ENCODE measurements around the gene RIMS3.

The RIMS3 gene

GRCh38 chr1:40692429-40692895 lies 27.0 kb upstream of the RIMS3 start:
- TF ChIP-seq CTCF (IDR thresholded peaks at IDR 0.05; ENCODE audit: low read depth, low read length, missing control alignments): no peak
- in situ Hi-C loops (cut with HindIII; ENCODE audit: low sequenced_read_pairs): no loop called here
- no peak for DNase-seq (ENCODE audit: low read depth)
- H3K4me3 ChIP-seq (ENCODE audit: low read depth, low read length): peak overlapping the region; percentile 89

- in situ Hi-C loops (cut with HindIII; ENCODE audit: low sequenced_read_pairs): no loop called here
- no peak for TF ChIP-seq CTCF (IDR thresholded peaks at IDR 0.05; ENCODE audit: low read depth, low read length, missing control alignments)
- peak within 1 kb of the TSS; percentile 89 for H3K4me3 ChIP-seq (ENCODE audit: low read depth, low read length)
- peak; percentile 97 for DNase-seq (ENCODE audit: low read depth)
Observed at GRCh38 chr1:40691538-40692428, 26.3 kb upstream of the RIMS3 start, which contains the start of gene NFYC. Gene NFYC, plus strand, starts transcription at chr1:40691704. Its CDS starts 47,140 bp downstream, at chr1:40738844.

GRCh38 chr1:40690771-40691537 lies 25.5 kb upstream of the RIMS3 start:
- no peak for DNase-seq (ENCODE audit: low read depth)
- no peak for TF ChIP-seq CTCF (IDR thresholded peaks at IDR 0.05; ENCODE audit: low read depth, low read length, missing control alignments)
- in situ Hi-C loops (cut with HindIII; ENCODE audit: low sequenced_read_pairs): no loop called here
- peak overlapping the region; percentile 89 for H3K4me3 ChIP-seq (ENCODE audit: low read depth, low read length)

GRCh38 chr1:40689737-40690136 lies 24.3 kb upstream of the RIMS3 start:
- no peak overlapping the region for H3K4me3 ChIP-seq (ENCODE audit: low read depth, low read length)

GRCh38 chr1:40687661-40688060 lies 22.2 kb upstream of the RIMS3 start:
- in situ Hi-C loops (cut with HindIII; ENCODE audit: low sequenced_read_pairs): no loop called here
- TF ChIP-seq CTCF (IDR thresholded peaks at IDR 0.05; ENCODE audit: low read depth, low read length, missing control alignments): no peak
- DNase-seq (ENCODE audit: low read depth): no peak
- H3K4me3 ChIP-seq (ENCODE audit: low read depth, low read length): no peak overlapping the region

More at GRCh38 chr1:40689737-40690136, 24.3 kb upstream of the RIMS3 start:
- no peak for TF ChIP-seq CTCF (IDR thresholded peaks at IDR 0.05; ENCODE audit: low read depth, low read length, missing control alignments)
- in situ Hi-C loops (cut with HindIII; ENCODE audit: low sequenced_read_pairs): no loop called here
- no peak for DNase-seq (ENCODE audit: low read depth)

- in situ Hi-C loops (cut with HindIII; ENCODE audit: low sequenced_read_pairs): no loop called here
- H3K4me3 ChIP-seq (ENCODE audit: low read depth, low read length): no peak overlapping the region
- no peak for TF ChIP-seq CTCF (IDR thresholded peaks at IDR 0.05; ENCODE audit: low read depth, low read length, missing control alignments)
- DNase-seq (ENCODE audit: low read depth): no peak
Observed at GRCh38 chr1:40687059-40687458, 21.6 kb upstream of the RIMS3 start.
